ENCODE data around the gene KLHL40. TPM values are rescaled to one million over a fixed set of nuclear protein-coding genes. Genes with fewer than 3 reads are reported as not detected.

KLHL40 gene
- total RNA-seq, 3 donors from 2014 or later (not counting 1 experiment from before 2014, with no cell fraction given): not detected

- H3K36me3 Mint-ChIP-seq: peaks cover 8% of the 10 kb centered on the region
- no peak for ATAC-seq
Observed at GRCh38 chr3:42680806-42681205, 4.5 kb upstream of the KLHL40 start.

GRCh38 chr3:42681361-42682038 is 3.8 kb upstream of the KLHL40 start:
- Mint-ChIP-seq H3K9me3 (peaks cover 4 to 5% of the 10 kb centered on the region in 2 donors), H3K27me3 (ENCODE audit: low read depth in 2 of 2) (peaks cover 21 to 26% of the 10 kb centered on the region in 2 donors), H3K4me1 (peaks cover 0 to 5% of the 10 kb centered on the region in 2 donors), H3K4me3 (no peak overlapping the region), H3K36me3 (peaks cover 8% of the 10 kb centered on the region), H3K27ac (no peak overlapping the region)
- no peak overlapping the region for H3K27ac ChIP-seq (ENCODE audit: low read length)
- no peak for DNase-seq
- H3K9me3 ChIP-seq (ENCODE audit: control insufficient read depth, insufficient read depth, low read length): no peaks in the 10 kb centered on the region
- WGBS (ENCODE audit: insufficient coverage): 91% methylated on average over 7 of the region's 10 CpGs
- intact Hi-C loops (cut with micrococcal nuclease): no loop called here
- no peak for TF ChIP-seq CTCF (IDR thresholded peaks at IDR 0.05)
- no peak for ATAC-seq
- H3K4me3 ChIP-seq (ENCODE audit: low read length): no peak overlapping the region
- H3K27me3 ChIP-seq (ENCODE audit: control insufficient read depth, insufficient read depth, low read length): no peaks in the 10 kb centered on the region
- no peaks in the 10 kb centered on the region for H3K36me3 ChIP-seq (ENCODE audit: control insufficient read depth, insufficient read depth, low read length)
- no peaks in the 10 kb centered on the region for H3K4me1 ChIP-seq (ENCODE audit: control insufficient read depth, insufficient read depth, low read length)

More at GRCh38 chr3:42680806-42681205, 4.5 kb upstream of the KLHL40 start:
- Histone ChIP-seq H3K4me1 (ENCODE audit: control insufficient read depth, insufficient read depth, low read length) (no peaks in the 10 kb centered on the region), H3K27ac (ENCODE audit: low read length) (no peak overlapping the region), H3K9me3 (ENCODE audit: control insufficient read depth, insufficient read depth, low read length) (no peaks in the 10 kb centered on the region), H3K4me3 (ENCODE audit: low read length) (no peak overlapping the region), H3K27me3 (ENCODE audit: control insufficient read depth, insufficient read depth, low read length) (no peaks in the 10 kb centered on the region), H3K36me3 (ENCODE audit: control insufficient read depth, insufficient read depth, low read length) (no peaks in the 10 kb centered on the region)
- 95% methylated on average over 4 of the region's 4 CpGs for whole genome bisulfite sequencing (ENCODE audit: insufficient coverage)
- Mint-ChIP-seq H3K4me1 (peaks cover 0 to 2% of the 10 kb centered on the region in 2 donors), H3K27me3 (ENCODE audit: low read depth in 2 of 2) (peaks cover 21 to 26% of the 10 kb centered on the region in 2 donors), H3K9me3 (peaks cover 4 to 5% of the 10 kb centered on the region in 2 donors), H3K4me3 (no peak overlapping the region), H3K27ac (no peak overlapping the region)
- intact Hi-C loops (cut with micrococcal nuclease): no loop called here
- no peak for DNase-seq
- TF ChIP-seq CTCF (IDR thresholded peaks at IDR 0.05): no peak

GRCh38 chr3:42682301-42683070 is 2.9 kb upstream of the KLHL40 start:
- no peak overlapping the region for H3K27ac Mint-ChIP-seq
- H3K27me3 Mint-ChIP-seq (ENCODE audit: low read depth in 2 of 2): peaks cover 21 to 25% of the 10 kb centered on the region in 2 donors
- Histone ChIP-seq H3K27me3 (ENCODE audit: control insufficient read depth, insufficient read depth, low read length) (no peaks in the 10 kb centered on the region), H3K9me3 (ENCODE audit: control insufficient read depth, insufficient read depth, low read length) (no peaks in the 10 kb centered on the region), H3K4me3 (ENCODE audit: low read length) (no peak overlapping the region), H3K27ac (ENCODE audit: low read length) (no peak overlapping the region), H3K36me3 (ENCODE audit: control insufficient read depth, insufficient read depth, low read length) (no peaks in the 10 kb centered on the region), H3K4me1 (ENCODE audit: control insufficient read depth, insufficient read depth, low read length) (no peaks in the 10 kb centered on the region)
- H3K9me3 Mint-ChIP-seq: peaks cover 4 to 5% of the 10 kb centered on the region in 2 donors
- H3K4me3 Mint-ChIP-seq: no peak overlapping the region
- DNase-seq (no peak), ATAC-seq (no peak)
- intact Hi-C loops (cut with micrococcal nuclease): no loop called here
- TF ChIP-seq CTCF (IDR thresholded peaks at IDR 0.05): no peak
- WGBS (ENCODE audit: insufficient coverage): 75% methylated on average over 12 of the region's 12 CpGs
- H3K36me3 Mint-ChIP-seq: peaks cover 6% of the 10 kb centered on the region
- H3K4me1 Mint-ChIP-seq: peaks cover 0 to 5% of the 10 kb centered on the region in 2 donors
